NCI-H524 (cell line): ENCODE results near the gene PAK4.

Source experiments
- DNase-seq, 2 experiments: peaks; one replicate each; lab custom pipeline; 2025; lab: John Stamatoyannopoulos, UW

The PAK4 gene

DNA sequence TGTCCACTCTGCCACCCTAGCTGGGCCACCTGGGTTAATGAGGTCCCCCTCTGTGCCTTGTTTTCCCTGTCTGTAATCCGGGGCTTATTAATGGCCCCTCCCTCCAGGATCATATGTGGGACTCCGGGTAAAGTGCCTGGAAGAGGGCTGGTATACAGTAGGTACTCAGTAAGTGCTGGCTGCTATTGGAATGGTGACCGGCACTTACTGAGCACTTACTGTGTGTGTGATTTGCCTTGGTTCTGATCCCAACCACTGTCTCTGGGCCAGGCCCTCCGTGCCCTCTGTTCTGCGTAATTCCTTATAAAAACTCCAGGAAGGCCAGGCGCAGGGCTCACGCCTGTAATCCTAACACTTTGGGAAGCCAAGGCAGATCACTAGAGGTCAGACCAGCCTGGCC is 40.3 kb downstream of the PAK4 start:
- DNase-seq, result no peak

DNA sequence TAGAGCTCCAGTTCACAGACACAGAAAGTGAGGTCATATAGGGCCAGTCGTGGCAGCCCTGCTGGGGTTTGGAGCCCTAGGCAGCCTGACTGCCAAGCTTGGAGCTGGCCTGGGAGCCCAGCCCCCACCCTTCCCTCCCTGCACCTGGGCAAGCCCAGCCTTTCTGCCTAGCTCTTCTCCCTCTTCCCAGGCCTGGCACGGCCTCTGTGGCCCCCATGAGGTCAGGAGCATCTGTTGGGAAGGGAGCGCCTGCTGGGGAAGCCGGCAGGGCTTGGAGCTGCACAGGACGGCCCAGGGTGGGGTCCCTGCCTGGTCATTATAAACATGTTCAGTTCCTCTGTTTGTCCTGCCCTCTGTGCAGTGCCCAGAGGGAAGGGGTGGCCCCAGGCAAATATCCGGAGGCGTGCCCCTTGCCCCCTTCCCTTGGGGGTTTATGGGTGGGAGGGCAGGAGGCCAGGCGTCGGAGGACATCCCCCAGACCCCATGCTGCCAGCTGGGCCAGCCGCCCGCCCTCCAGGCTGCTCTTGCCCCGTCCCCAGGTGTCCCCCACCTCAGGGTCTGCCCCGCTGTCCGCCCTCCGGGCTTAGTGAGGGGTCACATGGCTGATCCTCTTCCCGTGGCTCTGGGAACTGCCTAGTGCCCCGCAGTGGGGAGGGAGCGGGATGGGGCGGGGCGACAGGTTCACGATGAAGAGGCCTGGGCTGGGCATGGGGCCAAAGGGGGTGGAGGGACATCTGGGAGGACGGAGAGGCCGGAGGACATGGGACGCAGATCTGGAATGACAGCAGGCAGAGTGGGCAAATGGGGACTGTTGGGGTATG is 41.2 kb downstream of the PAK4 start:
- DNase-seq, result peak; percentile 21 to 57

- no peak for DNase-seq
Observed at GRCh38 chr19:39167461-39168257, 42.1 kb downstream of the PAK4 start.

DNA sequence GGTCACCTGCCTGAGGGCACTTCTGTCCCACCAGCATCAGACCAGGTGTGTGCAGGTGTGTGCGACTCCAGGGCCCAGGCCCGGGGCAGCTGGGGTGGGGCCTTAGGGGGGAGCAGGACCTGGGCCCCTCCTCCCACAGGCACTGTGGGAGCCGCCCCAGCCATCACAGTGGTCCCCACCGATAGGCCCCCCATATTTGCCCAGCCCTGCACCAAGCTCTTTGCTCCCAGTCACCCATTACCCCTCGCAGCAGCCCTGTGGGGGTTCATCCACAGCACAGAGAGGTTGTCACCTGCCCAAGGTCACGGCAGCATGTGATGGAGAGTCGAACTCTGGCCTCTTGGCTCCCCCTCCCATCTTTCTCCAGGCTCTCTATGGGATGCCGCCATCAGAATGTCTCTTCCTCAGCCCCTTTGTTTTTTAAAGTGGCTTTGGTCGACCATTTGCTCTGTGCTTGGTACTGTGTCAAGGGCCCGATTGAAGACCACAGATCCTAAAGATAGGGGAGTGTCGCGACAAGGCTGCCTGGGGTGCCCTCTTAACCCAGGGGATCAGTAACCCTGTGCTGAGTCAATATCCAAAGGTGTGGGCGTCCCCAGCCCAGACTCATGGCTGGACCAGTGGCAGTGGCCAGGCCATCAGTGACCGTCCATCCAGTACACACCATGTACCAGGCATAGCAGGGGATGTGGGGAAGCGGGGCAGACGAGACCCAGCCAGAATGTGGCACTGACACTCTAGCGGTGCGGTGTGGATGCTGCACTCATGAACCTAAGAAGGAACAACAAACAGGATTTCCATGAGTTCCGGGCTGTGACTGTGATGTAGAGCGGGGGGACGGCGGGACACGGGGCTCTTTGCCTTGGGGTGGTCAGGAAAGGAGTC is 42.9 kb downstream of the PAK4 start:
- no peak for DNase-seq

DNA sequence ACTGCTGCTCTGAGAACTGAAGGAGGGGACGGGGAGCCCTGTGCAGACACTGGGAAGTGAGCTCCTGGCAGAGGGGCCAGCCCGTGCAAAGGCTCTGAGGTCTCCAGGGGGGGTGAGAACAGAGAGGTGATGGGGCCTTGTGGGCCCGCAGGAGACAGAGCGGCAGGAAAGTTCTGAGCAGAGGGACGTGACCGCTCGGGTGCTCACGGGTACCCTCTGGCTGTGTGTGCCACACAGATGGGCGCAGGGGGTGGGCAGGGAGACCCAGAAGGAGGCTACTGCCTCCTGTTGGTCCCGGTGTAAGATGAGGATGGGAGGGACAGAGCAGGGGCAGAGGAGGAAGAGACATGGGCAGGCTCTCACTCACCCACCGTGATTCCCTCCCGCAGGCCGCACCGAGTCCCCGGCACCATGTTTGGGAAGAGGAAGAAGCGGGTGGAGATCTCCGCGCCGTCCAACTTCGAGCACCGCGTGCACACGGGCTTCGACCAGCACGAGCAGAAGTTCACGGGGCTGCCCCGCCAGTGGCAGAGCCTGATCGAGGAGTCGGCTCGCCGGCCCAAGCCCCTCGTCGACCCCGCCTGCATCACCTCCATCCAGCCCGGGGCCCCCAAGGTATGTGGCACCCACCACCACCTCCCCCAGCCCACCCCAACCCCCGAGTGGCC is 43.7 kb downstream of the PAK4 start:
- no peak for DNase-seq

DNA sequence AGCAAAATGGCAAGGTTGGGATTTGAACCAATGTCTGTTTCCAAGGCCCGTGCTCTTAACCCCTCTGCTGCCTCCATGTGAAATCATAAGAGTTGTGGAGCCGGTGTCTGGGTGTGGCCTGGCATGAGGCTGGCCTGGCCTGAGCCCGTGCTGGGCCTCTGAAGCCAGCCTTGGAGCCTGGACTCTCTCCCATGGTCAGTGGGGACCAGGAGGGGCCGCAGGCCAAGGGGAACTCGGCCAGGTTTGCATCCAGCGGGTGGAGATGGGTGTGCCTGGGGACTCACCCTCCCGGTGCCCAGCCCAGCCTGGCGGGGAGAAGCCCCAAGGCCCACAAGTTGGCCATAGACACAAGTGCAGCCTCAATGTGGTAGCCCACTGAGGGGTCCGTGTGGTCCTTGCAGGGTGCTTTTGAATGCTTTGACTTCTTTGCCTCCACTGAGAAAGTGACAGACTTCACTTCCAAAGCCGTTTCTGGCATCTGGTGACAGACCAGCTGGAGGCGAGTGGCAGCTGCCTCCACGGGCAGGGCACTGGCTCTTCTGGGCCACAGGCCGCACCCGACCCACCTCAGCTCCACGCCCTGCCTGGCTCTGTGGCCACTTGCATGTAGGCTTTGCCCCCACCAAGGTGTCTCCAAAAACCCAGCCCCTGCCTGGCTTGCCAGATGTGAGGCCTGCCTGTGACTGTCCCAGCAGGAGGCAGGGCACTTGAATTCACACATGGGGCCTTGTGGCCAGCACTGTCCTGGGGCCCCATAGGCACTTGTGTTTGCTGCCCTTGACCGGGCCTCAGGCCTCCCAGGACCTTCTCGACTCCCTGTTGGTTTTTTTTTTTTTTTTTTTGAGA is 45.0 kb downstream of the PAK4 start:
- peak in 1 of 2 experiments; percentile 60 for DNase-seq

DNA sequence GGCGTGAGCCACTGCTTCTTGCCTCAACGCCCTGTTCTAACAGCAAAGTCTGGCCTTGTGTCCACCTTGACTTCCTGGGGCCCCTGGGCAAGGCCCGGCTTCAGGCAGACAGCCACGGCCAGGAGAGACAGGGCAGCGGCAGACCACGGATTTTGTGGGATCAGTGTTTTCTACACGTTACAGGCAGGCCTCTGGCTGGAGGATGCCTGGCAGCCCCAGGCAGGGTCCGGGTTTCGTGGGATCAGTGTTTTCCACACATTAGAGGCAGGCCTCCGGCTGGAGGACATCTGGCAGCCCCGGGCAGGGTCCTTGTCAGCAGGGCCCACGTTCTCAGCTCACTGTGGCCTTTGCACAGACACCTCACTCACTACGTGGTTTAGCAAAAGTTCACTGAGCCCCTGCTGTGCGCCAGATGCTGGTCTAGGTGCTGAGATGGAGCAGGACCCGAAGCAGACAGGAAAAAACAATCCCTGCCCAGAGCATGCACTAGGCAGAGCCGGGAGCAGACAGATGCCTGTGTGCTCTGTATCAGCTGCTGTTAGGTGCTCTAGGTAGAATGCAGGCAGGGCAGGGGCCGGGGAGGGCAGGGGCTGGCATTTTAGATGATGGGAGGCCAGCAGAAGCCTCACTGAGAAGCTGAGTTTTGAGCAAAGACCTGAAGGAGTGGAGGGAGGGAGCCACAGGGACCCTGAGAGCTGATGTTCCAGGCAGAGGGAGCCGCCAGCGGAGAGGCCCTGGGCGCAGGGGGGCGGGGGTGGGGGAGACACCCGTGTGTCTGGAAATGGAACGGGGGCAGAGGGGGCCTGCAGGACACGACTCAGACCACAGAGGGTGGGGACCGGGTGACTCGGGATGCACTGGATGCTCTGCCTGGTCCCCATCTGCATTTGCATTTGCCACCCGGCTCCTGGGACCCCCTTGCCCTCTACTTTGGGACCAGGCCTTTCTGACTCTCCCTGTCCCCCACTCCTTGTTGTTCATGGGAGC is 46.2 kb downstream of the PAK4 start:
- peak; percentile 68 to 91 for DNase-seq

DNA sequence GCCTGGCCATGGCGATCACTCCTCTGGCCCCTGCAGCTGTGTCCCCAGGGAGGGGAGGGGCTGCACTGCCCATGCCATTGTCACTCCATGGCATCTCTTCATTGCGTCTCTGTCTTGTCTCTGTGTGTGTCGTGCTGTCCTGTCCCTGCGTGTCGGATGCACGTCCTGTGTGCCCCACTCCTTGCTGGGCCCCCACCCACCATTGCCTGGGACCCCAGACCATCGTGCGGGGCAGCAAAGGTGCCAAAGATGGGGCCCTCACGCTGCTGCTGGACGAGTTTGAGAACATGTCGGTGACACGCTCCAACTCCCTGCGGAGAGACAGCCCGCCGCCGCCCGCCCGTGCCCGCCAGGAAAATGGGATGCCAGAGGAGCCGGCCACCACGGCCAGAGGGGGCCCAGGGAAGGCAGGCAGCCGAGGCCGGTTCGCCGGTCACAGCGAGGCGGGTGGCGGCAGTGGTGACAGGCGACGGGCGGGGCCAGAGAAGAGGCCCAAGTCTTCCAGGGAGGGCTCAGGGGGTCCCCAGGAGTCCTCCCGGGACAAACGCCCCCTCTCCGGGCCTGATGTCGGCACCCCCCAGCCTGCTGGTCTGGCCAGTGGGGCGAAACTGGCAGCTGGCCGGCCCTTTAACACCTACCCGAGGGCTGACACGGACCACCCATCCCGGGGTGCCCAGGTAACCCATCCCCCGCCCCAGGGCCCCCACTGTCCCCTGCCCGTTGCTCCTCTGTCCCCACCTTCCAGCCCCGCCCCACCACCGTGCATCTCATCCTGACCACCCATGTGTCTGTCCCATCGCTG is 47.3 kb downstream of the PAK4 start:
- no peak for DNase-seq

GRCh38 chr19:39173502-39173991 is 48.0 kb downstream of the PAK4 start:
- DNase-seq, result no peak

GRCh38 chr19:39174142-39174541 is 48.6 kb downstream of the PAK4 start:
- DNase-seq, result no peak

DNA sequence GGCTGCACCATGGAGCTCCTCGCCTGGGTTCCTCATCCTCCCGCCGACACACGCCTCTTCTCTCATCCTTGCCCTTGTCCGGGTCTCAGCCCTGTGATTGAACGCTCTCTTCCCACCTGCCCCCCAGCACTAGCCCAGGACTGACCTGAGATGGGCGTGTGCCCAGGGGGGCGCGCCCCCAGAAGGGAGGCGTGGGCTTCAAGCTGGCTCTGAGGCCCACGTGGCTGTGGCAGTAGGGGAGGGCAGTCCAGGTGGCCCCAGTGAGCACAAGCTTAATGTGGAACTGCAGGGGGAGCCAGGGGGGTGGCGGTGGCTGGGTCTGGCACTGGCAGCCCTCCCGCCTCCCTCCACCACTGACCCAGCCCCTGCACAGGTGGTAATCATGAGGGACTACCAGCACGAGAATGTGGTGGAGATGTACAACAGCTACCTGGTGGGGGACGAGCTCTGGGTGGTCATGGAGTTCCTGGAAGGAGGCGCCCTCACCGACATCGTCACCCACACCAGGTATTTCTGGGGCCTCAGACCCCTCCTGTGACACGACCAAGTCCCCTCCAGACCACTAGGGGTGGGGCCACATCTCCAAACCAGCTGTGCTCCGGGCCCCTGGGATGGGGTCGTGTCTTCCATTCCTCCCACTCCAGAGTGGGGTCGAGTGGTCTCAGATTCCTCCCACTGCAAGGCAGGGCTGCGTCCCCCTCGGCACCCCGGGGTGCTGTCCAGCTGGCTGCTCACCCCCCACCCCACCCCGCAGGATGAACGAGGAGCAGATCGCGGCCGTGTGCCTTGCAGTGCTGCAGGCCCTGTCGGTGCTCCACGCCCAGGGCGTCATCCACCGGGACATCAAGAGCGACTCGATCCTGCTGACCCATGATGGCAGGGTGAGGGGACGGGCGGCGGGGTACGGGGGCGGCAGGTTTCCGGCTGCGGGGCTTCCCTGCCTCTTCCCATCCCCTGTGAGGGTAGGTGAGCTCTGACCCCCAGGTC is 49.3 kb downstream of the PAK4 start:
- DNase-seq, result no peak

- no peak for DNase-seq
Observed at GRCh38 chr19:39175564-39175963, 50.0 kb downstream of the PAK4 start.

- no peak for DNase-seq
Observed at GRCh38 chr19:39177110-39177699, 51.6 kb downstream of the PAK4 start.

DNA sequence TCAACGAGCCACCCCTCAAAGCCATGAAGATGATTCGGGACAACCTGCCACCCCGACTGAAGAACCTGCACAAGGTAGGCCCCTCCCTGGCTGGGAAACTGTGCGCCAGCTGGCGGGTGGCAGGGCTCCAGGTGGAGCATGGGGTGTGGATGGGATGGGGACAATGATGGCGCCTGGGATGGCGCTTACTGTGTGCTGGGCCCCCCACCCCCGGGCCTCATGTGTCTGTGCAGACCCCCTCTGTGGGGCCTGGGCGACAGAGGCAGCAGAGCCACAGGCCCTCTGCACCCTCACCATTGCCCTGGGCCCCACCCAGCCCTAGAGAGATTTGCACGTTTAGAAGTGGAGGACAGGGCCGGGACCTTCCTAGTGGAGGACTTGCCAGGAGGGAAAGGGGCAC is 52.1 kb downstream of the PAK4 start:
- no peak for DNase-seq

GRCh38 chr19:39178296-39179006 is 52.9 kb downstream of the PAK4 start:
- DNase-seq, result no peak

- DNase-seq, result no peak
Observed at GRCh38 chr19:39179754-39180153, 54.2 kb downstream of the PAK4 start.
